NCI-H446 treated with DMSO at 0.1 percent for 48 hours (cell line): Measurements from ENCODE around the gene CTBS.
"Not testable (repeated sequence)": the region's sequence is repeated elsewhere in the genome, so short reads cannot be mapped to it uniquely, and the experiment has no call there.

Experiments
- DNase-seq: peaks from one replicate; lab custom pipeline; 2025; lab: John Stamatoyannopoulos, UW

The CTBS gene

GRCh38 chr1:84584126-84584525 is 9.9 kb upstream of the CTBS start:
- DNase-seq: no peak

- no peak for DNase-seq
These were observed 9.4 kb upstream of the CTBS start for GRCh38 chr1:84583648-84584047.

GRCh38 chr1:84582802-84583587 is 8.8 kb upstream of the CTBS start:
- peak; percentile 85 for DNase-seq

GRCh38 chr1:84581648-84582047 is 7.4 kb upstream of the CTBS start:
- DNase-seq: no peak

- no peak for DNase-seq
These were observed 696 bp upstream of the CTBS start for GRCh38 chr1:84574936-84575335.

- DNase-seq: no peak
These were observed 716 bp downstream of the CTBS start for GRCh38 chr1:84573481-84573966.

- DNase-seq: no peak
These were observed 3.1 kb downstream of the CTBS start for GRCh38 chr1:84571150-84571535.

GRCh38 chr1:84570436-84571149 is 3.6 kb downstream of the CTBS start:
- no peak for DNase-seq

- DNase-seq: peak; percentile 35
These were observed 5.0 kb downstream of the CTBS start for GRCh38 chr1:84569216-84569615.

- peak; percentile 25 for DNase-seq
These were observed 23.4 kb downstream of the CTBS start for GRCh38 chr1:84550826-84551225.

GRCh38 chr1:84541679-84542078 is 32.6 kb downstream of the CTBS start:
- DNase-seq: no peak

GRCh38 chr1:84540759-84541158 is 33.5 kb downstream of the CTBS start:
- DNase-seq: no peak

GRCh38 chr1:84539972-84540371 is 34.3 kb downstream of the CTBS start:
- DNase-seq: no peak

GRCh38 chr1:84538599-84538998 is 35.6 kb downstream of the CTBS start:
- DNase-seq: no peak

- no peak for DNase-seq
These were observed 48.5 kb downstream of the CTBS start for GRCh38 chr1:84525779-84526178.

GRCh38 chr1:84524590-84524989 is 49.6 kb downstream of the CTBS start:
- DNase-seq: no peak

GRCh38 chr1:84510668-84511067 is 63.6 kb downstream of the CTBS start:
- no peak for DNase-seq

GRCh38 chr1:84510165-84510564 is 64.1 kb downstream of the CTBS start:
- no peak for DNase-seq

- DNase-seq: no peak
These were observed 65.2 kb downstream of the CTBS start for GRCh38 chr1:84509029-84509428.

GRCh38 chr1:84508510-84508909 is 65.7 kb downstream of the CTBS start:
- no peak for DNase-seq

GRCh38 chr1:84507887-84508286 is 66.4 kb downstream of the CTBS start:
- not testable (repeated sequence) for DNase-seq

GRCh38 chr1:84506729-84507453 is 67.3 kb downstream of the CTBS start:
- no peak for DNase-seq
